Stimulated activated CD8-positive, alpha-beta memory T cell treated with anti-CD3 and anti-CD28 coated beads, Interleukin-7, amount 100 ng/mL, for 48 hours (primary cell): ENCODE data around the gene VIT.

Experiments used
- DNase-seq, 2 donors: peaks; one replicate each; pipeline ENCODE4 v3.0.0-alpha.2; 2020; ENCODE audit warnings: low read depth in 1 of 2; ENCODE audit errors: extremely low read depth in 1 of 2

Gene VIT

GRCh38 chr2:36707050-36707449 lies 10.5 kb downstream of the VIT start:
- no peak for DNase-seq

- DNase-seq = no peak
Observed at GRCh38 chr2:36708041-36708741, 11.7 kb downstream of the VIT start.

GRCh38 chr2:36710858-36711515 lies 14.5 kb downstream of the VIT start:
- DNase-seq = no peak

GRCh38 chr2:36711741-36712314 lies 15.3 kb downstream of the VIT start:
- no peak for DNase-seq

GRCh38 chr2:36713310-36713709 lies 16.8 kb downstream of the VIT start:
- no peak for DNase-seq

- DNase-seq = no peak
Observed at GRCh38 chr2:36716111-36716510, 19.6 kb downstream of the VIT start.

- DNase-seq = no peak
Observed at GRCh38 chr2:36717603-36718266, 21.2 kb downstream of the VIT start.

DNA sequence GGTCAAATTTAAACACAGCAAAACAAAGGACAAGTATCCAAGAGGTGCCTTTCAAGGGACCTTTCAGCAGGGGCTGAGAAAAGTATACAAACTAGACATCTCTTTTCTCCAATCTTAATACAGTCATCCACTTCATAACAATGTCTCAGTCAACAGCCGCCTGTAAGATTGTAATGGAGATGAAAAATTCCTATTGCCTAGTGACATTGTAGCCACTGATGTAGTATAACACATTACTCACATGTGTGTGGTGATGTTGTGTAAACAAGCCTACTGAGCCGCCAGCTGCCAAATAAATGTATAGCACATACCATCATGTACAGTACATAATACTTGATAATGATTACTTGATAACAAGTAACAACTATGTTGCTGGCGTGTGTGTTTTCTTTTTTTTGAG lies 31.0 kb downstream of the VIT start:
- DNase-seq = no peak

GRCh38 chr2:36729067-36729466 lies 32.6 kb downstream of the VIT start:
- DNase-seq = no peak

- no peak for DNase-seq
Observed at GRCh38 chr2:36731941-36732672, 35.6 kb downstream of the VIT start.

DNA sequence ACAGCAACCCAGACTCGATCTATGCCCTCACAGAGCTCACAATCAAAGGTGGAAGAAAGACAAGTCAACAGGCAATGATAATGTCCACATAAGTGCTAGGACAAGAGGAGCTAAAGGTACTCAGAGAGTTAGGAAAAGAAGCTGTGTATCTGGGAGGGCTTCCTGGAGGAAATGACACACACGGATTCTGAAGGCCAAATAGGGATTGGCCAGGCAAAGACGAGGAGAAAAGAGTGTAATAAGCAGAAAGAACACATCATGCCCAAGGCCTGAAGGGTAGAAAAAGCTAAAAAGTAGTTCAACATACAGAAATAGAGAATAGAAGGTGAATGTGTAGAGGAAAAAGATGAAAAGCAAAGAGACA lies 36.1 kb downstream of the VIT start:
- DNase-seq = no peak

DNA sequence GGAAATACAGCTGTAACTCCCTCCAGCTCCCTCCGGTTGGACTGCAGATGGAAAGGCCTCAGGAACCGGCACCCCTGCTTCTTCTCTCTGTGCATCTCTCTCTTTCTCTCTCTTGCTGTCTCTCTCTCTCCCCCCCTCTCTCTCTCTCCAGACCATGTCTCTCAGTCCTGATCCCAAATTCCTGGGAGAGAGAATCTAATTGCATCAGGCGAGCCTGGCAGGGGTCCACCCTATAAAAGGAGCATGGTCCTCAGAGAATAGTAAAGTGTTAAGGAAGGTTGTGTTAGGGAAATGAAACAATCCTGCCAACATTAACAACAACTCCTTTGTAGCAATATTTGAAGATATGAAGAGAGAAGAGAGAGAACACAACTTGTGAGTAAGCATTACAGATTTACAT lies 36.7 kb downstream of the VIT start:
- no peak for DNase-seq

DNA sequence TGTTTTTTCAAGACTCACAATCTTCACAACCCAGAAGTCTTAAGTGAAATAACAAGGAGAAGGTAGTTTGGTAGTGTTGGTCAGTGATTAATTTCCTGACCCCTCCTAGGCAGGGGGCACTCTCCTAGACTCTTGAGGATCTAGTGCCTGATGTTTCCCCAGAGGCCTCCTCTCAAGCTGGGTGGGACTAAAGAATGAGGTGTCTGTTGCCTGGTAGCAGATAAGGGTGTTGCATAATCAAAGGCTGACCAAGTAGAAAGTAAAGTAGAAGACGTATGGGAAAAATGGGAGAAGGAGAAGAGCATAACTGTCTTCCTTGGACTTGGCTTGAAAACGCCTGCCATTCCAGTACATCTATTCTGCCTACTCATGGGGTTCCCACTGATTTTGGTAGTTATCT lies 37.8 kb downstream of the VIT start:
- DNase-seq = no peak

- no peak for DNase-seq
Observed at GRCh38 chr2:36737131-36737750, 40.7 kb downstream of the VIT start.

DNA sequence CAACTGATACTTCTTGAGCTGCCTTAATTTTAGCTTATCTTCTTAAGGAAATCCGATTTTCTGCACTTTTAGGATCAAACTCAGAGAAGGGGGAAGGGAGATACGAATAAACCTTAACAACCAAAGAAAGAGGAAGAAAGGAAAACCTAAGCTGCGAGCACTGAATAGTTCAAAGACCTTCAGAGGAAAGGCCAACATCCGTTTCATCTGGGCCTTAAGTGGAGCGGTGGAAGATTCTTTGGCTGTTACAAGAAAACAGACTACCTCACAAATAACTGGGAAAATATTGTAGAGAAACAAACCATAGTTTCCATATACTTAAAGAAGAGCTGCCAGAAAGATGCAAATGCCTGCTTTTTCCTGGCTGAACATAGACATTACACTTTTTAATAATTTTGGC lies 43.6 kb downstream of the VIT start:
- DNase-seq = no peak

- no peak for DNase-seq
Observed at GRCh38 chr2:36741188-36741837, 44.8 kb downstream of the VIT start.

DNA sequence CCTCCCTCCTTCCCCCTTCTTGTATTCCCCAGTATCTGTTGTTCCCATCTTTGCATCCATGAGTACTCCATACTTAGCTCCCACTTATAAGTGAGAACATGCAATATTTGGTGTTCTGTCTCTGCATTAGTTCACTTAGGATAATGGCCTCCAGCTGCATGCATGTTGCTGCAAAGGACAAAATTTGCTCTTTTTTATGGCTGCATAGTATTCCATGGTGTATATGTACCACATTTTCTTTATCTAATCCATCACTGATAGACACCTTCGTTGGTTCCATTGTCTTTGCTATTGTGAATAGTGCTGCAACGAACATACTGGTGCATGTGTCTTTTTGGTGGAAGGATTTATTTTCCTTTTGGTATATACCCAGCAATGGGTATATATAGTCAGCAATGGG lies 47.4 kb downstream of the VIT start:
- no peak for DNase-seq

GRCh38 chr2:36748166-36748565 lies 51.7 kb downstream of the VIT start:
- DNase-seq = no peak

DNA sequence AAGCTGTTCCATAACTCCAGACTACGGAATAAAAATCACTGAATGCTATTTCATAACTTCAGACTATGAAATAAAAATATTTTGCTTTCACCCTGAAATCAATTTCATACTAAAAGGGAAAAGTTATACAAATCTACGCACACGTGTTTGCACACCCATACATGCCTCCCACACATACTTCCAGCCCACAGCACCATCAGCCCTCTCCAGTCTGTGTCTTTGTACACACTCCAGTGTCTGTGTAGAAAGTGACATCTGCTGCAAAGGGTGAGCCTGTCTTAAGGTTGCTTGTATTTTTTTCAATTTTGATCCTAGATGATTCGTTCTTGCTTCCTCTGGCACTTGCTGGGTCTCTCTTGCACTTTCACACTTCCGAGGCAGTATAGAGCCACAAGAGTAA lies 53.6 kb downstream of the VIT start:
- no peak for DNase-seq

- DNase-seq = no peak
Observed at GRCh38 chr2:36753706-36754221, 57.3 kb downstream of the VIT start.
